Activated T-cell treated with anti-CD3 and anti-CD28 coated beads, Interleukin-2, amount 50 U/mL, for 48 hours (primary cell): Measurements from ENCODE around the gene PSME3IP1.

Experiments
- DNase-seq, 2 experiments: peaks; one replicate each; pipeline ENCODE4 v3.0.0-alpha.2; 2020

Gene PSME3IP1

DNA sequence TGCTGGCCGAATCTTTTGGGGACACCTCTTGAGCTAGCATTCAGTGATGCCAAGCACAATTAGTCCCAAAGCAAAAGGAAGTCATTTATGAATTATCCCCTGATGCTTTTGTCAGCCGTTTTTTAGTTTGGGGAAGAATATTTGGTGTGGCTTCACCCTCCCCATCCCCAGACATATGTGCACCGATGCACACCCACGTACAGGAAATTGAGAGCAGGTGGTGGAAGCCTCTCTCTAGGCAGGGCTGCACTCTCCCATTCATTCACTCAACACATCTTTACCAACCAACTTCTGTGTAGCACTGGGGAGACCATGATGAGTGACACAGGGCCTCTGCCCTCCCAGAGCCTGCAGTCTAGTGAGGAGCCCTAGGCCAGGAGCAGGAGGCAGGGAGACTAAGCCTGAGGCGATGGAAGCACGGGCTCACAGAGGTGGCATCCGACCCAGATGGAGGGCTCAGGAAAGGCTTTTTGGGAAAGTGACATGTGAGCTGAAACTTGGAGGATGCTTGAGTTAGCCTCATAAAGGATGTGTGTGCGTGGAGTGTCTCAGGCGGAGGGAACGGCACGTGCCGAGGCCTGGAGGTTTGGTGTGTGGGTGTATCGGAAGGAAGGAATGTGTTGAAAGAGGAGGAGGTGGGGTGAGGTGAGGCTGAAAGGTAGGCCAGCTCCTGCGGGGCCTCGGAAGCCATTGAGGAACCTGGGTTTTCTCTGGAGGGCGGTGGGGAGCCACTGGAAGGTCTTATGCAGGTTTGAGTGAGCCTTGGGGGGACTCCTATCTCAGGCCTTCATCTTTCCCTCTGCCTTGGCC lies 43.8 kb downstream of the PSME3IP1 start:
- peak; percentile 50 to 53 for DNase-seq

DNA sequence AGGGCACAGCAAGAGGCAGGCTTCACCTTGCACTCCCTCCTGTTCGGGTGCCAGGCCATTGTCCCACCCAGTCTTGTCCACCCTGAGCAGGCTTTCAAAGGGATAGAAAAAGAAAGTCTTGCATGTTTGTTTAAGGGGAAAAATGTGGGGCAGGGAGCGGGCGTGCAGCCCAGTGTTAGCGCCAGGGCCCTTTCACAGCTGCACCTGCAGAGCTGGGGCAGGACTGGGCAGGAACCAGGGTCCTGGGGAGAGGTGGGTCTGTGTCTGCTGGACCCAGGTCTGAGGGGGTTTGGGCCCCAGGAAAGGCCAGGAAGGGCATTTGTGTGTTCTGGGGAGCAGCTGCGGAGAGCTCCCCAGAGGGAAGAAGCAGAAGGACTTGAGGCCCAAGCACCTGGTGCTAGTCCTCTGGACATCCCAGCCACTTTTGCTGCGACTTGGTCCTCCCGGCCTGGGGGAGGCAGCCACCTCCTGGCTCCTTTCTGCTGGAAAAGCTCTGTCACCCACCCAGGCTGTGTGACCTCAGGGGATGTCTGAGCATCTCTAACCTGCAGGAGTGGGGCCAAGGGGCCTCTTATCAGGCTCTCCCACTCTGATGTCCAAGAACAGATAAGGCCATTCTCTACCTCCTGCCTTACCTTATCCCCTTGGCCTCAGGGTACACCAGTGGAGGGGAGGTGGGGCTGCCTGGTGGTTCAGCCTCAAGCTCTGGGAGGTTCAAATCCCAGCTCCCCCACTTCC lies 44.7 kb downstream of the PSME3IP1 start:
- DNase-seq = no peak

DNA sequence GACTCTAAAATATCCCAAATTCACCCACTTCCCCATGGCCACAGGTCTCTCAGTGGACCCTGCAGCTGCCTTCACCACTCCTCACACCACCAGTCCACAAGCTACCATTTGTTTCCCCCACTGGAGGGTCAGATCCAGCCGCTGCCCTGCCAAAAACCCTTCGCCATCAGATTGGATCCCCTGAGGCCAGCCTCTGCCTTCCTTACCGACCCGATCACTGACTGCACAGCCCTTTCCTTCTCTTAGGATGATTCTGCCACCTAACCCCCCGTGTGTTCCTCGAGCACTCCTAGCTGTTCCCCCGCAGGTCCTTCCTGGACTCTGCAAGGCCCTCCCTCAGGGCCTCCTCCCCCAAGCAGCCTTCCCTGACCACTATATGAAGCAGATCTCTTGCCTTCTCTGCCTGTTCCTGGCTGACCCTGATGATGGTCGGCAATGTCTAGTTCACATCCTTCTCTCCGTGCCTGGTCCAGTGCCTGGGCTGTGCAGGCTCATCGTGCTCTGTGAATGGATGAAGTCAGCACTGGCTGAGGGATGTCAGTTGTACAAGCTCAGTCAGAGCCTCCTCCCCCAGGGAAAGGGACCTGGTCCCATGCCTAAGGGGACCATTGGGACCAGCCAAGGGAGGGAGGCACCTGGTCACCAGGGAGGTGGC lies 47.4 kb downstream of the PSME3IP1 start:
- DNase-seq = no peak

DNA sequence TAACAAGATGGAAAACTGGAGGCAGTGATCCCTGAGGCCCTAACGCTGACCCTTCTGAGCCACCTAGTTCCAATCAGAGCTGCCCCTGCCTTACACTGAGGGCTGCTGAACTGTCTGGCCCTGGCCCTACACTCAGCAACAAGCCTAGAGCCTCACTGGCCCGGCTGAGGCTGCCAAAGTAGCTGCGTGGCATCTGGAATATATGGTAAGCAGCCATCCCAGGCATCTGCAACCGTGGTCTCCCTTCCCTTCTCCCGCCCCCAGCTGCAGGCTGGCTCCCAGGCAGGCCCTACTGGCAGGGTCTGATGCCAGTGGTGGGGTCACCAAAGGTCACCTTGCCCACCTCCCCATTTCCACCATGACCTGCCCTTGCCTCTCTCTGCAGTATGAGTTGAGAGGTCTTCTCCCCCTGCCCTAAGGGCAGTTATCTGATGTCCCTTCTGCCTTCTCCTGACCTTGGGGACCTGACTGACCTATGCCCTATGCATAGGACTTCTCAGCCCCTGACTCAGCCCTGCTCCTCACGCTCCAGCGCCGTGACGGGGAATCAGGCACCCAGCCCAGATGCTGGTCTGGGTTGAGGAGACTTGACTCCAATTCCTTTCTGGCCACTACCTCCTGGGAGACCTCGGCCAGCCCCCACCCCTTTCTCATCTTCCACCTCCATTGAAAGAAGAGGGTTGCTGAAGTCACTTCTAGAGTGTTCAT lies 48.1 kb downstream of the PSME3IP1 start:
- no peak for DNase-seq

DNA sequence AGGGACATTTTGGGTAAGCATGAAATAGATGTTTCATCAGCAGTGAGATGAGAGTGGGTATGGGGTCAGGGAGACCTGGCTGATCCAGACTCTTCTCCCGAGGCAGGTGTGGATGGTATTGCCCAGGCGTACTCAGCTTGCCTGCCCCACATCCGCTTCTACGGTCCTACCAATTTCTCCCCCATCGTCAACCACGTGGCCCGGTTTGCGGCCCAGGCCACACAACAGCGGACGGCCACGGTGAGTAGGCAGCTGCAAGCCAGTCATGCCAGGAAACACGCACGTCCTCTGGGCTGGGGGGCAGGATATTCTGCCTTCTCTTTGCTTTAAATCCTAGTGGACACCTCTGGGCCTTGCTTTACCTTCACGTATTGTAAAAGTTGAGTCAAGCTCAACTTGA lies 48.8 kb downstream of the PSME3IP1 start:
- DNase-seq = no peak

DNA sequence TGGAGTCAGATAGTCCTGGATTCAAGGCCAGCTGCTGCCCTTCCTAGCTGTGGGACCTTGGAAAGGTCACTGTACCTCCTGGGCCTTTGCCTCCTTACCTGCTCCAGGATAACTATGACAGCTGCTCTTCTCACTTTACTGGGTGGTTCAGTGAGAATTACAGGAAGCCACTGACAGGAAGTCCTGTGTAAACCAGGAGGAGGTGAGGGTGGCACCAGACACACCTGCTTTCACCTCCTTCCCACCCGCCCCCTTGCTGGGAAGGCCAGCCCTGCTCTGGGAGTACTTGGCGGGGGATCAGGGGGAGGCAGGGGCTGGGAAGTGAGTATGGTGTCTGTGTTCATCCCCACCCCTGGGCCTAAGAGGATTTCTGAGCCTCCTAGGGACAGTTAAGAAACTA lies 50.9 kb downstream of the PSME3IP1 start:
- peak; percentile 50 to 60 for DNase-seq

DNA sequence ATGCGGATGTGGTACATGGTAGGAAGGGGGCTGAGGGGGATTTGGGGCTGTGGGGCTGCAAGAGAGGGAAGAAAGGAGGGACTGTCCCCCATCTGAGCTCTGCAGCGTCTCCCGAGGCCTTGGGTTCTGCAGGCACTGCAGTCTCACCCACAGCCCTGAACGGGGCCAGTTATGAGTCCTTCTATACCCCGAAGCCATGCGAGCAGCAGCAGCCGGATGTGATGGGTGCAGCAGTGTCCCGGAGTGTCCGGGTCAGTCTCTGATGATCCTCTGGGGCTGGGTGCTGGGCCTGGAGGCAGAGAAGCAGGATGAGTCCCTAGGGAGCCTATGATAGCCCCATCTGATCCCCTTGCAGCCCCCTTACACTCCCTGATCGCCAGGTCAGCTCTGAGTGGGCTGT lies 52.0 kb downstream of the PSME3IP1 start:
- peak in 1 of 2 experiments; percentile 43 for DNase-seq

DNA sequence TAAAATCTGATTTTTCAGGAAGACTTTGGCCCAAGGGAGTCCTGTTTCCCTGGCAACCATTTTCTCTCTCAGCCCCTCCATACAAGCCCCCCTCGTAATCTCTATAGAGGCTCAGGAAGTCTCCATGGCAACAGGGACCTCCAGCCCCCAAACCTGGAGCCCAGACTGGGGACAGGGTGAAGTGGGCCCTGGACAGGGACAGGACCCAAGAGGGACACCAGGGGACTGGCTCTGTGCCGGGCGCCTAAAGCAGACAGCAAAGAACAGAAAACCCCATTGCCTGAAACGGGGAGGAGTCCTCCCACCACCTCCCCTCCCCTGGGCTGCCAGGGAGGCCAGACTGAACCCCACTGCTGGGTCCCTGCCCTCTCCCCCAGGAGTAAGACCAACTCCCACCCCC lies 52.8 kb downstream of the PSME3IP1 start:
- DNase-seq = no peak

DNA sequence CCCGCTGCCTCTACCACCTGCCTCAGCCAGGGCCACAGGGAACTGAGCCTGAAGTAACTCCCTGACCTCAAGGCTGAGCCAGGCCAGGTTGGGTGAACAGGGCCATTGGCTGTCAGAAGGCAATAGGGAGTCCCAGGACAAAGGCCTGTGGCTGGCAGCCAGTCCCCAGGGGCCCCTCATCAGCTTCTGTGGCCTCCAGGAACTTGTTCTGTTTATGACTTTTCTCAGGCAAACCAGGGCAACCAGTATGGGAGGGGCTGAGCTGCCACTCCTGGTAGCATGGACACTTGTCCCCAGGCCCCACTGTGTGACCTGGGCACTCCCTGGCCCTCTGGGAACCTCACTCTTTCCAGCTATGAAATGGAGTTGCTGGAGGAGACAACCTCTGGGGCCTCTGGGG lies 53.4 kb downstream of the PSME3IP1 start:
- DNase-seq = no peak

DNA sequence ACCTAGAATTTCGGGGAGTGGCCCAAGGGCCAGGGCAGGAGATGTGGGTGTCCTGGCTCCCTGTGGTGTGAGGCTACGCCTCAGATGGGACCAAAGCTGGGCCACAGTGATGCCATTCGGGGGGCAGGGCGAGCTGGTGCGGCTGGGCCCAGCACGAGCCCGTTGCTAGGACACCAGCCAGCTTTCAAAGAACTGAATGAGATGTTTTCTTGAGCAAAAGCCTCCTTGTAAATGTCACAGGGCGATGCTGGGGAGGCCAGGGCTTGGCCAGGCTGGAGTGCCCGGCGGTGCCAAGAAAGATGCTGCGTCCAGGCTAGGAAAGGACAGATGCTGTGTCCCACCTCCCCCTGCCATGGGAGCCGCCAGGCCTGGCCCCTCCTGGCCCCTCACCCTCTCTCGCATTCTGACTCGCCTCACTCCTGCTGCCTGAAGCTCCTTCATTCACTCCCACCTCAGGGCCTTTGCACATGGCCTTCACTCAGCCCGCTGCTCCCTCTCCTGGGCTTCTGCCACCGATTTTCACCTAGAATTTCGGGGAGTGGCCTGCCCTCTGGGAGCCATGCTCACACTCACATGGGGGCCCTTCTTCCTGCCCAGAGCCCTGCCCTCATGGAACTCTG lies 54.4 kb downstream of the PSME3IP1 start:
- no peak for DNase-seq

DNA sequence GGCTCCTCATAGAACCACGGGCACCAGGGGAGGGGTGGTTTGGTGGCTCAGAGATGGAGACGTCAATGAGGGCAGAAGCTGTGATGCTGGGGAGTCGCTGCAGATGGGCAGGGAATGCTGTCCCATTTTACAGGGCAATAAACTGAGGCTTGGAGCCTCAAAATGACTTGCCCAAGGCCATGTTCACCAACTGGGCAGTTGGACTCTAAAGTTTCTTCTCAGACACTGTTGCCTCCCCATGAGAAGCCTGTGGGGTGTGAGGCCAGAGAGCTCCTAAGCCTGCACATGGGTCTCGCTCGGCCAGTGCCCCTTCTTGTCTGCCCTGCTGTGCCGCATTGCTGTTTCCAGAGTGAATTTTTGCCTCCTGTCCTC lies 54.9 kb downstream of the PSME3IP1 start:
- no peak for DNase-seq

DNA sequence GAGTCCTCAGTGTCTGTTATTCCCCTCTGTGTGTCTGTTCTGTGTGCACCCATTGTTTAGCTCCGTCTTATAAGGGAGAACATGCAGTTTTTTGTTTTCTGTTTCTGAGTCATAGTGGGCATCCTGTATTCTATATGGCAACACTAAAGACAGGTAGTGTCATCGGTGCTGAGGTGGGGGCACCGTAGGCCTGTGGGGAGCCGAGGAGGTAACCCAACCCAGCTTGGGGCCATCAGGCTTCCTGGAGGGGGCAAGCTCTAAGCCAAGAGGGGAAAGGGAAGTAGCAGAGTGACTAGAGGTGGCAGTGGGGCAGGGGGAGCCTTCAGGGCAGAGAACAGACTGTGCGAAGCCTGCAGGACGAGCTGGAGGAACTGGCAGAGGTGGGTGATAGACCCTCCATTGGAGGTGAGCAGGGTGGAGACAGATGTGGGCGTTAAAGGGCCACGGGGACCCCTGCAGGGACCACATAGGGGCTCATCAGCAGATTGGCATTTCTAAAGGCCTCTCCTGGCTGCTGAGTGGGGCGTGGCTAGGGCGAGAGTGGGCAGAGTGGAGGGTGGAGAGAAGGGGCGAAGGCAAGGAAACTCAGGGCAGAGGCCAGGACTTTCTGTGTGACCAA lies 57.0 kb downstream of the PSME3IP1 start:
- DNase-seq = peak; percentile 62 to 65

DNA sequence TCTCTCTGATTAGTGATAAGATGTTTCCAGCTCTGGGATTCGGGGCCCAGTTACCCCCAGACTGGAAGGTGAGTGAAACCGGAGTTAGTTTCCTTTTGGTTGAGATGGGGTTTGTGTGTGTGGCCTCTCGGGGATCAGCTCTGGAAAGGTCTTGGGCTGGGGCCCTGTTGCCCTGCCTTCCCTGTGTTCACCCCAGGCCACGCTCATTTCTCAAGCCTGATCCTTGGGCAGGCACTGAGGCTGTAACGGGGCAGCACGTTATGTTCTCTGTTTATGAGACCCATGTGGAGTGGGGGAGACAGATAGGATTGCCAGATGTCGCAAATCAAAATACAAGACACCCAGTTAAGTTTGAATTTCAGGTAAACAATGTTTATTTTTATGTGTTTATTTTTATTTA lies 58.0 kb downstream of the PSME3IP1 start:
- DNase-seq = no peak

DNA sequence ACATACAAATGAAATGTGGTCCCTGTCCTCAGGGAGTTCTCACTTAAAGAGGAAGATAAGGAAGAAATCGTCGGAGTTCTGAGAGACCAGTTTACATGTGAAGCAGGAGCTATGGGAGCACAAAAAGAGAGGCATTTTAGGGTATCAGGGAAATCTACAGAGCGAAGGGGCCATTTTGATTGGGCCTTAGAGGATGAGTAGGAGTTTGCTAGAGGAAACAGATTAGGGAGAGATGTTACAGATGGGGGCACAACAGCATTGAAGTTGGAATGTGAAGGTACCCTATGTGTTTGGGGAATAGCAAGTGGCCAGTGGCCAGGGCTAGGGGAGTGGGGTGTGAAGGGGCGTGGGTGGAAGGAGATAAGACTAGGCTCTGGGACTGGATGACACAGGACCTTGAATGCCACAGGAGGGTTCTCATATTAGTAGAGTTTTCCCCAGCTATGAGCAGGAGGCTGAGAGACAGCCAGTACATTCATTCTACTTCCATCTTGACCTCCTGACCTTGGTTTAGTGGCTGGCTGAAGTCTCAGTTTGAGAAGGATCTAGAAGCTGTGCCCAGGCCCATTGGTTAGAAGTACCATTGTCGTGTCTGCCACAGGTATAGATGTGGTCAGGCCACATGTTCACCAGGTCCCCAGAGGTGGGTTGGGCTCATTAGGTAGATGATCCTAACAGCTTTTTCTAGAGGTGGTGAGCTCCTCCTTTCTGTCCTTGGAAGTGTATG lies 58.6 kb downstream of the PSME3IP1 start:
- DNase-seq = peak in 1 of 2 experiments; percentile 38

DNA sequence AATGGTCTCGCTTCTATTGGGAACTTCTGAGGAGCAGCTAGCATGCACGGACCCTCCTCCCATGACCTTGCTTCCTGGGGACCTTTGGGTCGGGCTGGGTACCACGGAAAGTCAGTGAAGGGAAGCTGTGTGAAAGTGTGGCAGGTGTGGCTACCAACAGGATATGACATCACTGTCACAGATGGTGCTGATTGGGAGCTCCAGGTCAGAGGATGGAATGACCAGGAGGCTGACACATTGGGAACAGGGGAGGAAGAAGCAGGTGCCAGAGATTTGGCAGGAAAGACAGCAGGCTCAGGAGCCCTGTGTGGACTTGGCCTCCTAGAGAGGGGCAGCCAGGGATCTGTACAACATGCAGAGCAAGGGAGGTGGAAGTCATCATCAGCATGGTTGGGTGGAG lies 59.4 kb downstream of the PSME3IP1 start:
- no peak for DNase-seq

DNA sequence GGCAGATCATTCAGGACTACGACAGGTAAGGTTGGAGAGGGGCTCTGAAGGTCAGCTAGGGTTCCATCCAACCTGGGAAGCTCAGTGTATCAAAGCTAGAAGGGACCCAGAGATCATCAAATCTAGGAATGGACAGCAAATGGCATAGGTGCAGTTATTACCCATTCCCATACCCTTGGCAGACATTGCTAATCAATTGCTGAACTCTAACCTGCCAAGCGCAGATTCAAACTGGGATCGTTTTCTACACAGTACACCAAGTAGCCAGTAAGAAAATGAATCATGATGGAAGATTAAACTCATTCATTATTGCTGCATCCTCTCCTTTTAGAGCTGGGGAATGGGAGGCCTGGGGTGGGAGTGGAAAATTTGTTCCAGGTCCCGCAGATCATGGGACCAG lies 59.9 kb downstream of the PSME3IP1 start:
- no peak for DNase-seq

DNA sequence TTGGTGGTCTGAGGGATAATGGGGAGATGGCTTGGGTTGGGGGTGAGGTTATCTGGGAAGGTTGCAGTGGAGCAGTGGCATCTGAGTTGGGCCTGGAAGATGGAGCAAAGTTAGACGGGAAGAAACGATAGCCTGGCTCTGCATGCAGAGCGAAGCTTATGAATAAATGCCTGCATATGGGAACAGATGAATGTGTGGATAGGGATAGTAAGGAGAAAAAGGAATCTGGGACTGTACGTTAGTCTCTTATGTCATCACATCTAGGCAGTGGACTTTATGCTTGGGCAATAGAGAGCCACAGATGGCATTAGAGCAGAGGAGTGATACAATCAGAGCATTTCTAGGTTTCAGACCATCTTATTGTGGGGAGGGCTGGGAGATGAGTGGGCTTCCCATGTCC lies 60.5 kb downstream of the PSME3IP1 start:
- no peak for DNase-seq

DNA sequence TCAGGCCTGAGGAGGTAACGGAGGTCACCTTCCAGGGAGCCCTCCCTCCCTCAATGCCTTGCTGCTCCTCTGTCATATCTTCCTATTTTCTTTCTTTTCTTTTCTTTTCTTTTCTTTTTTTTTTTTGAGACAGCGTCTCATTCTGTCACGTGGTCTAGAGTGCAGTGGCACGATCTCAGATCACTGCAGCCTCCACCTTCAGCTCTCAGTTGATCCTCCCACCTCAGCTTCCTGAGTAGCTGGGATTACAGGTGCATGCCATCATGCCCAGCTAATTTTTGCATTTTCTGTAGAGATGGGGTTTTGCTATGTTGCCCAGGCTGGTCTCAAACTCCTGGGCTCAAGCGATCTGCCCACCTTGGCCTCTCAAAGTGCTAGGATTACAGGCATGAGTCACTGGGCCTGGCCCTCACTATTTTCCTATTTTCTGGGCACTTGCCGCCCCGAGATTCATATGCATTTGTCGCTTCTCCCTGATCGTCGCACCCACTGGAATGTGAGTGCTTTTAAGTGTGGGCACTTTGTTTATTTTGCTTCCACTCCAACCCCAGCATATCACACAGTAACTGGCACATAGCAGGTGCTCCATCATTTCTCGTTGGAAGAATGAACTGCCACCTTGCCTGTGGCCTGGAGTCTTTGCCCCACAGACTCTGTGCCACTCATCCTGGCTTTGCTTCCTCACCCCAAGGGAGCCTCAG lies 61.7 kb downstream of the PSME3IP1 start:
- no peak for DNase-seq

DNA sequence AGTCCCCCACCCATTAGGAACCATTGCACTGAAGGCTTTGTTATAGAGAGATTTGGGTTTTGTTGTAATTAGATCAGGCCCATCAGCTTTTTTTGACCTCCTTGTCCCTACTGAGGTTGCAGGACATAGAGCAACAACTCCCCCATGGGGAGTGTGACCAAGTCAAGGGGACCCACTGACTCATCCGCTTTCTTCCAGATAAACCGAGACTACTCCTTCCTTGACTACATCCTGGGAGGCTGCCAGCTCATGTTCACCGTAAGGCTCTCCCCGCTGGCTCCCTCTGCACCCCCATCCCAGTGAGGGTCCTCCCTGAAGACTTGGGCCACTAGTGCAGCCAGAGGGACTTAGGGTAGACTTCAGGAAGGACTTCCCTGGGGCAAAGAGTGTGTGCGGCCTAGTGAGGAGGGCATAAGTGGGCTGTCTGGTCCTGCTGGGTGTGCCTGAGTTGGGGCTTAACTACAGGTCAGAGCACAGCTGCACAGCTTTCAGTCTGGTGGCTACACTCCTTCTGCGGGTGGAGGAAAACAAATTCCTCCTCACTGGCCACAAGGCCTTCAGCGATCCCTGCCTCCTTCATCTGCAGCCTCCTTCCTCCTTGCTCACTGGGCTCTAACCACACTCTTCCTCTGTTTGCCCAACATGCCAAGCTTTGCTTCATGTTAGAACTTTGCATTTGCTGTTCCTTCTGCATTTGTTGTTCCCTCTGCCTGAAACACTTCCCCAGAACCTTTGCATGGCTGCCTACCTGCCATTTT lies 62.4 kb downstream of the PSME3IP1 start:
- no peak for DNase-seq

DNA sequence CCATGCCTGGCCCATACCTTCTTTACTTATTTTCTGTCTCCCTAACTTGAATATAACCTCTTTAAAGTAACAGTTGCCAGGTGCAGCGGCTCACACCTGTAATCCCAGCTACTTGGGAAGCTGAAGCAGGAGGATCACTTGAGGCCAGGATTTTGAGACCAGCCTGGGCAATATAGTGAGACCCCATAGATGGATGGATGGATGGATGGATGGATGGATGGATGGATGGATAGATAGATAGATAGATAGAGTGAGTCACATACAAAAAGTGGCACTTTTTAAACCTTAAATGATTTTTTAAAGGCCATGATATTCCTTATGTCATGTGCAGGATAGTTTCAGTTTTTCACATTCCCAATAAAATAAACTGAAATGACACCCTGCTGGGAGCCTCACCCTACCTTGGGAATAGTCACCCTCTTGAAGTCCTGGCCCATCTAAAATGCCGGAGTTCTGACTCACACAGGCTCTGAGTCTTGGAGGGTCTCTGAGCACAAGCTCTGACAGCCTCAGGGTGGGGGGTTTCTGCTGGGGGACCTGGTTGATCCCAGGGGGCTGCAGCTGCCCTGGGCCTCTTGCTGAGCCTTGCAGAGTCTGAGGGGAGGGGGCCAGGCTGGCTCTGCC lies 67.3 kb downstream of the PSME3IP1 start:
- DNase-seq = no peak
